A673 (cell line): ENCODE results near the gene SRGAP1.

Experiments
- CTCF ChIP-seq: fragments of 300-800, 200-600 bp; sonication (generic); conservative IDR thresholded peaks from 2 replicates; pipeline ENCODE4 v1.5.1; 2017; ENCODE audit warnings: low read depth, mild to moderate bottlenecking, antibody characterized with exemption, low read length, moderate library complexity, mixed read lengths
- EZH2 ChIP-seq: fragments of 200-600 bp; sonication (generic); IDR thresholded peaks from 2 replicates; pipeline ENCODE4 v1.6.1; 2017; ENCODE audit warnings: borderline replicate concordance, low read depth, mild to moderate bottlenecking, mixed read lengths, antibody characterized with exemption, low read length; ENCODE audit not compliant: poor library complexity, severe bottlenecking

GRCh38 chr12:63929426-63929825 is 84.9 kb downstream of the SRGAP1 start:
- TF ChIP-seq CTCF (no peak), EZH2 (no peak)
